HL-60 (cell line): Measurements from ENCODE around the gene COL18A1.

ENCODE experiments used
- DNase-seq, 2 experiments: peaks; one replicate each; pipeline ENCODE4 v3.0.0-alpha.2; 2010 to 2020; ENCODE audit warnings: low read depth in 1 of 2, low spot score in 1 of 2
- H3K27ac ChIP-seq: fragments of 250-450 bp; sonication (Bioruptor Pico); replicated peaks from 2 replicates; pipeline ENCODE4 v1.5.1; 2020; ENCODE audit warnings: mild to moderate bottlenecking, moderate library complexity
- H3K27me3 ChIP-seq: fragments of 250-450 bp; sonication (Bioruptor Pico); 2 replicates; pipeline ENCODE4 v1.5.1; 2021; ENCODE audit warnings: mild to moderate bottlenecking, moderate library complexity; ENCODE audit not compliant: insufficient read depth, poor library complexity, severe bottlenecking
- H3K4me3 ChIP-seq: replicated peaks from 2 replicates; pipeline ENCODE4 v1.5.1; 2011; ENCODE audit warnings: mild to moderate bottlenecking, control low read depth, low read length; ENCODE audit not compliant: insufficient read depth
- CTCF ChIP-seq: IDR thresholded peaks from one replicate; pipeline ENCODE4 v1.5.1; 2011; ENCODE audit warnings: low read length, control low read depth, inconsistent platforms; ENCODE audit not compliant: insufficient read depth
- GABPA ChIP-seq: IDR thresholded peaks from 2 replicates; pipeline ENCODE4 v1.6.1; 2012; ENCODE audit warnings: low read depth
- POLR2AphosphoS5 ChIP-seq: IDR thresholded peaks from 2 replicates; pipeline ENCODE4 v1.6.1; 2012; ENCODE audit warnings: low read depth
- REST ChIP-seq: IDR thresholded peaks from 2 replicates; pipeline ENCODE4 v1.6.1; 2012; ENCODE audit warnings: low read depth; ENCODE audit not compliant: insufficient replicate concordance
- SPI1 ChIP-seq: IDR thresholded peaks from 2 replicates; pipeline ENCODE4 v1.6.1; 2012; ENCODE audit warnings: low read depth, mild to moderate bottlenecking, borderline replicate concordance

The COL18A1 gene

GRCh38 chr21:45470773-45471524 is 66.0 kb downstream of the COL18A1 start:
- Histone ChIP-seq H3K4me3 (no peak overlapping the region), H3K27ac (no peak overlapping the region), H3K27me3 (no peaks in the 10 kb centered on the region)
- DNase-seq: no peak
- no peak for TF ChIP-seq SPI1
- TF ChIP-seq POLR2AphosphoS5: no peak
- TF ChIP-seq CTCF: no peak
- no peak for TF ChIP-seq GABPA
- no peak for TF ChIP-seq REST

GRCh38 chr21:45471525-45472221 is 66.7 kb downstream of the COL18A1 start:
- TF ChIP-seq SPI1: no peak
- no peak for TF ChIP-seq GABPA
- no peak for TF ChIP-seq CTCF
- no peak for TF ChIP-seq POLR2AphosphoS5
- no peak for TF ChIP-seq REST
- H3K4me3 ChIP-seq: no peak overlapping the region
- H3K27me3 ChIP-seq: no peaks in the 10 kb centered on the region
- no peak overlapping the region for H3K27ac ChIP-seq
- DNase-seq: no peak

- no peaks in the 10 kb centered on the region for H3K27me3 ChIP-seq
- H3K27ac ChIP-seq: no peak overlapping the region
- TF ChIP-seq REST (no peak), GABPA (no peak), SPI1 (no peak)
- DNase-seq: no peak
- no peak overlapping the region for H3K4me3 ChIP-seq
Measured at GRCh38 chr21:45472445-45473365, 67.7 kb downstream of the COL18A1 start.
